Mesodermal cell (in vitro differentiated cells): ENCODE measurements around the gene CXCR6.

ENCODE experiments used
- H3K27ac ChIP-seq: 2 replicates; pipeline ENCODE4 v1.7.0; 2013; ENCODE audit warnings: mild to moderate bottlenecking, low read depth, low read length, moderate library complexity; ENCODE audit not compliant: severe bottlenecking
- H3K36me3 ChIP-seq: 2 replicates; pipeline ENCODE4 v1.7.1; 2013; ENCODE audit warnings: mild to moderate bottlenecking, low read length, moderate library complexity; ENCODE audit not compliant: control insufficient read depth, insufficient read depth
- H3K4me1 ChIP-seq: one replicate; pipeline ENCODE4 v1.7.1; 2013; ENCODE audit warnings: mild to moderate bottlenecking, low read length; ENCODE audit not compliant: insufficient read depth, control insufficient read depth, poor library complexity, severe bottlenecking
- H3K4me3 ChIP-seq: 2 replicates; pipeline ENCODE4 v1.7.0; 2013; ENCODE audit warnings: low read length, control low read depth, mild to moderate bottlenecking; ENCODE audit not compliant: insufficient read depth, poor library complexity, severe bottlenecking; ENCODE audit errors: extremely low read depth
- H3K9me3 ChIP-seq: 2 replicates; pipeline ENCODE4 v1.7.1; 2013; ENCODE audit warnings: mild to moderate bottlenecking, low read length, moderate library complexity; ENCODE audit not compliant: control insufficient read depth
- WGBS, 2 experiments: methylation state at CpG; one replicate each; pipeline ENCODE4 v1.1.5; 2013; ENCODE audit warnings: missing lambda C conversion rate in 2 of 2; ENCODE audit not compliant: insufficient coverage in 2 of 2; 5-methylcytosine and 5-hydroxymethylcytosine counted together

CXCR6 gene

GRCh38 chr3:45922950-45923590, 20.2 kb upstream of the CXCR6 start:
- Histone ChIP-seq H3K9me3 (no peaks in the 10 kb centered on the region), H3K27ac (no peak overlapping the region), H3K4me3 (no peak overlapping the region), H3K4me1 (no peaks in the 10 kb centered on the region), H3K36me3 (peaks cover 19% of the 10 kb centered on the region)
- WGBS, 2 experiments, result 92% methylated on average over 2 of the region's 4 CpGs; no CpG with 5 or more reads in 1 of the 2 experiments

GRCh38 chr3:45923755-45924154, 19.5 kb upstream of the CXCR6 start:
- no peaks in the 10 kb centered on the region for H3K4me1 ChIP-seq
- WGBS, 2 experiments, result 73 to 76% methylated on average over 3 of the region's 3 CpGs
- no peaks in the 10 kb centered on the region for H3K9me3 ChIP-seq
- peaks cover 25% of the 10 kb centered on the region for H3K36me3 ChIP-seq
- H3K4me3 ChIP-seq, result no peak overlapping the region
- no peak overlapping the region for H3K27ac ChIP-seq

- H3K4me3 ChIP-seq, result no peak overlapping the region
- H3K27ac ChIP-seq, result no peak overlapping the region
- H3K36me3 ChIP-seq, result peaks cover 51% of the 10 kb centered on the region
- 100% methylated on average over 1 of the region's 2 CpGs for WGBS, 2 experiments
- H3K9me3 ChIP-seq, result no peaks in the 10 kb centered on the region
- H3K4me1 ChIP-seq, result no peaks in the 10 kb centered on the region
Observed at GRCh38 chr3:45927881-45928280, 15.4 kb upstream of the CXCR6 start.

GRCh38 chr3:45929042-45929679, 14.1 kb upstream of the CXCR6 start:
- H3K4me3 ChIP-seq, result no peak overlapping the region
- H3K9me3 ChIP-seq, result no peaks in the 10 kb centered on the region
- H3K27ac ChIP-seq, result no peak overlapping the region
- peaks cover 49% of the 10 kb centered on the region for H3K36me3 ChIP-seq
- WGBS, 2 experiments, result 76 to 88% methylated on average over 5 to 8 of the region's 9 CpGs
- H3K4me1 ChIP-seq, result no peaks in the 10 kb centered on the region

- Histone ChIP-seq H3K36me3 (peaks cover 64% of the 10 kb centered on the region), H3K27ac (no peak overlapping the region), H3K4me3 (no peak overlapping the region), H3K4me1 (no peaks in the 10 kb centered on the region), H3K9me3 (no peaks in the 10 kb centered on the region)
- 88 to 93% methylated on average over 4 to 6 of the region's 6 CpGs for WGBS, 2 experiments
Observed at GRCh38 chr3:45931496-45931895, 11.8 kb upstream of the CXCR6 start.

- no peaks in the 10 kb centered on the region for H3K4me1 ChIP-seq
- no peak overlapping the region for H3K27ac ChIP-seq
- H3K36me3 ChIP-seq, result peaks cover 64% of the 10 kb centered on the region
- H3K4me3 ChIP-seq, result no peak overlapping the region
- 83 to 95% methylated on average over 3 to 4 of the region's 4 CpGs for WGBS, 2 experiments
- H3K9me3 ChIP-seq, result no peaks in the 10 kb centered on the region
Observed at GRCh38 chr3:45932112-45932511, 11.2 kb upstream of the CXCR6 start.

- Histone ChIP-seq H3K4me3 (no peak overlapping the region), H3K9me3 (no peaks in the 10 kb centered on the region), H3K36me3 (peaks cover 51% of the 10 kb centered on the region), H3K27ac (peak overlapping the region; percentile 6), H3K4me1 (no peaks in the 10 kb centered on the region)
- 100% methylated on average over 1 of the region's 4 CpGs; no CpG with 5 or more reads in 1 of the 2 experiments for WGBS, 2 experiments
Observed at GRCh38 chr3:45933591-45933990, 9.7 kb upstream of the CXCR6 start.

GRCh38 chr3:45936261-45936660, 7.0 kb upstream of the CXCR6 start:
- H3K4me1 ChIP-seq, result peaks cover 5% of the 10 kb centered on the region
- WGBS, 2 experiments, result 81 to 89% methylated on average over 7 to 8 of the region's 9 CpGs
- no peaks in the 10 kb centered on the region for H3K9me3 ChIP-seq
- H3K36me3 ChIP-seq, result peaks cover 31% of the 10 kb centered on the region
- no peak overlapping the region for H3K27ac ChIP-seq
- no peak overlapping the region for H3K4me3 ChIP-seq

GRCh38 chr3:45937206-45938042, 5.8 kb upstream of the CXCR6 start:
- Histone ChIP-seq H3K9me3 (no peaks in the 10 kb centered on the region), H3K4me3 (no peak overlapping the region), H3K27ac (no peak overlapping the region), H3K4me1 (peaks cover 5% of the 10 kb centered on the region), H3K36me3 (peaks cover 21% of the 10 kb centered on the region)
- WGBS, 2 experiments, result 86 to 95% methylated on average over 4 to 7 of the region's 8 CpGs

- no peak overlapping the region for H3K4me3 ChIP-seq
- no peak overlapping the region for H3K27ac ChIP-seq
- H3K4me1 ChIP-seq, result peaks cover 5% of the 10 kb centered on the region
- H3K9me3 ChIP-seq, result no peaks in the 10 kb centered on the region
- WGBS, 2 experiments, result 75 to 100% methylated on average over 3 to 4 of the region's 4 CpGs
- H3K36me3 ChIP-seq, result peaks cover 19% of the 10 kb centered on the region
Observed at GRCh38 chr3:45938043-45938435, 5.2 kb upstream of the CXCR6 start.
